ENCODE results near the gene ISG20L2.

DNA sequence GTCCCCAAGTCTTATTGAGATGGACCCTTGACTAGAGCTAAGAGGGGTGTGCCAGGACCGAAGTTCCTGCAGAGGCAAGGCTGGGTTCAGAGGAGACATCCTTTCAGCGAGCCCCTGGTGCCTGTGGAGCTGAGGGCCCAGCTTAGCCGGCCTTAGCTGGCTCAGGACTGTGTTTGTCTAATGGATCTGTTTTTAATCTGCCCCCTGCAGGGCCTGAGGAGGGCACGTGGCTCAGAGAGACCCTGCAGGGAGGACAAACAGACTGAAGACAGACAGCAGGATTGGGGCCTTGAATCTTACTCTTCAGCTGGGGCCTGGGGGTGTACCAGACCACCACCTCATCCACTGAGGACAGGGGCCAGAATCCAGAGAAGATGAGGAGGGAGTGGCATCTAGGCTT, 24.8 kb downstream of the ISG20L2 start:
- TF ChIP-seq, protein P1, sequence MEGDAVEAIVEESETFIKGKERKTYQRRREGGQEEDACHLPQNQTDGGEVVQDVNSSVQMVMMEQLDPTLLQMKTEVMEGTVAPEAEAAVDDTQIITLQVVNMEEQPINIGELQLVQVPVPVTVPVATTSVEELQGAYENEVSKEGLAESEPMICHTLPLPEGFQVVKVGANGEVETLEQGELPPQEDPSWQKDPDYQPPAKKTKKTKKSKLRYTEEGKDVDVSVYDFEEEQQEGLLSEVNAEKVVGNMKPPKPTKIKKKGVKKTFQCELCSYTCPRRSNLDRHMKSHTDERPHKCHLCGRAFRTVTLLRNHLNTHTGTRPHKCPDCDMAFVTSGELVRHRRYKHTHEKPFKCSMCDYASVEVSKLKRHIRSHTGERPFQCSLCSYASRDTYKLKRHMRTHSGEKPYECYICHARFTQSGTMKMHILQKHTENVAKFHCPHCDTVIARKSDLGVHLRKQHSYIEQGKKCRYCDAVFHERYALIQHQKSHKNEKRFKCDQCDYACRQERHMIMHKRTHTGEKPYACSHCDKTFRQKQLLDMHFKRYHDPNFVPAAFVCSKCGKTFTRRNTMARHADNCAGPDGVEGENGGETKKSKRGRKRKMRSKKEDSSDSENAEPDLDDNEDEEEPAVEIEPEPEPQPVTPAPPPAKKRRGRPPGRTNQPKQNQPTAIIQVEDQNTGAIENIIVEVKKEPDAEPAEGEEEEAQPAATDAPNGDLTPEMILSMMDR (IDR thresholded peaks at IDR 0.05; ENCODE audit: low read length), result no peak
- TF ChIP-seq EZH2 (optimal IDR thresholded peaks at IDR 0.05; ENCODE audit: low read depth, low read length) (no peak), EZH2phosphoT487 (IDR thresholded peaks at IDR 0.05; ENCODE audit: low read length) (no peak)

Measured in MM.1S (cell line).